ENCODE results near the gene LRFN4. TPM values are rescaled to one million over a fixed set of nuclear protein-coding genes. Genes with fewer than 3 reads are reported as not detected.

The LRFN4 gene
- total and polyA plus RNA-seq, 2 of the 13 experiments (the other 11 are each of a cell fraction or from before 2014, with no cell fraction given): 1.3 to 6.8 TPM

- TF ChIP-seq ZNF687 (CRISPR knock-in tag; IDR thresholded peaks at IDR 0.05) (peak; percentile 67), ZNF501 (CRISPR knock-in tag; IDR thresholded peaks at IDR 0.05) (0 out of 2 replicates have a peak, but pooled peaks have one; percentile 11), KAT7 (CRISPR knock-in tag; IDR thresholded peaks at IDR 0.05; ENCODE audit: borderline replicate concordance) (peak; percentile 18; the same call in 1 of the 2 replicates), ZNF143 (CRISPR knock-in tag; IDR thresholded peaks at IDR 0.05) (peak; percentile 40; the same call in 1 of the 2 replicates), ZNF614 (CRISPR knock-in tag; IDR thresholded peaks at IDR 0.05; ENCODE audit: borderline replicate concordance) (no peak), ZBTB33 (CRISPR knock-in tag; IDR thresholded peaks at IDR 0.05) (peak; percentile 90), ZNF605 (CRISPR knock-in tag; IDR thresholded peaks at IDR 0.05) (0 out of 2 replicates have a peak, but pooled peaks have one; percentile 1), POLR2A (IDR thresholded peaks at IDR 0.05; ENCODE audit: insufficient read depth in 1 of 2, low read depth in 2 of 2, low read length in 2 of 2) (peak in 1 of 2 experiments; percentile 2; a peak in 1 of 4 replicates)
Observed at GRCh38 chr11:66902486-66903177, 45.8 kb downstream of the LRFN4 start (continued).
